Stomach (tissue), 4 donors: ENCODE results near the gene DCDC1.

Experiments used
- EP300 ChIP-seq: sonication (generic); formaldehyde crosslinking; IDR thresholded peaks from one replicate; pipeline ENCODE4 v1.6.1; 2017; ENCODE audit warnings: antibody characterized with exemption
- POLR2A ChIP-seq, 4 donors: fragments of 450-650 bp; IDR thresholded peaks; one replicate each; pipeline ENCODE4 v1.6.1; 2016; ENCODE audit warnings: antibody characterized with exemption in 4 of 4, control low read depth in 2 of 4, mild to moderate bottlenecking in 1 of 4, moderate library complexity in 1 of 4
- POLR2AphosphoS5 ChIP-seq, 3 donors: sonication (generic); formaldehyde crosslinking; IDR thresholded peaks; one replicate each; pipeline ENCODE4 v1.6.1; 2016; ENCODE audit warnings: antibody characterized with exemption in 3 of 3
- TF ChIP-seq, protein P1 (sequence below), 7 experiments: fragments of 450-650 bp in 4 of 7; fragments of 200-600 bp in 3 of 7; sonication (generic) in 3 of 7; IDR thresholded peaks; one replicate each; pipeline ENCODE4 v1.5.1; 2016 to 2019; ENCODE audit warnings: antibody characterized with exemption in 7 of 7, control low read depth in 2 of 7, mild to moderate bottlenecking in 1 of 7

DNA sequence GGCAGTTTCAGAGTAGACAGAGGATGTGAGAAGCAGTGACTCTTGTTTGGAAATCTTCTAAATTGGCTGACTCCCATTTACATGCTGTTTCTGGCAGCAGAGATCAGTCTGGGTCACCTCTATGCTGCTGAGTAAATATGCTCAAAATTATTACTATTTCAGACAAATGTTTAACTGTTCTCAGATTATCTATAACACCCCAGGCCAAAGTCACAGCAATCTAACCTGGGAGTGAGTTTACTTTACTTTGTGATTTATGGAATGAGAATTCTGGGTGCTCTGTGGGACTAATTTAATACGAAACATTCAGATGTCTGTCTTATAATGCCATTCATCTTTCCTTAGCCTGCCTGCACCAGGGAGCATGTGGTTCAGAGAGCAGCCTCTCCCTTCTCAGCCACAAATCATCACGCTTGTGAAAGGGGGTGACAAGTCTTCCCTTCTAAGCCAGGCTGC is 500.9 kb downstream of the DCDC1 start:
- TF ChIP-seq POLR2A (IDR thresholded peaks at IDR 0.05) (no peak), EP300 (no peak), POLR2AphosphoS5 (IDR thresholded peaks at IDR 0.05) (no peak)
- TF ChIP-seq, protein P1, sequence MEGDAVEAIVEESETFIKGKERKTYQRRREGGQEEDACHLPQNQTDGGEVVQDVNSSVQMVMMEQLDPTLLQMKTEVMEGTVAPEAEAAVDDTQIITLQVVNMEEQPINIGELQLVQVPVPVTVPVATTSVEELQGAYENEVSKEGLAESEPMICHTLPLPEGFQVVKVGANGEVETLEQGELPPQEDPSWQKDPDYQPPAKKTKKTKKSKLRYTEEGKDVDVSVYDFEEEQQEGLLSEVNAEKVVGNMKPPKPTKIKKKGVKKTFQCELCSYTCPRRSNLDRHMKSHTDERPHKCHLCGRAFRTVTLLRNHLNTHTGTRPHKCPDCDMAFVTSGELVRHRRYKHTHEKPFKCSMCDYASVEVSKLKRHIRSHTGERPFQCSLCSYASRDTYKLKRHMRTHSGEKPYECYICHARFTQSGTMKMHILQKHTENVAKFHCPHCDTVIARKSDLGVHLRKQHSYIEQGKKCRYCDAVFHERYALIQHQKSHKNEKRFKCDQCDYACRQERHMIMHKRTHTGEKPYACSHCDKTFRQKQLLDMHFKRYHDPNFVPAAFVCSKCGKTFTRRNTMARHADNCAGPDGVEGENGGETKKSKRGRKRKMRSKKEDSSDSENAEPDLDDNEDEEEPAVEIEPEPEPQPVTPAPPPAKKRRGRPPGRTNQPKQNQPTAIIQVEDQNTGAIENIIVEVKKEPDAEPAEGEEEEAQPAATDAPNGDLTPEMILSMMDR (IDR thresholded peaks at IDR 0.05) = no peak
